Activated CD8-positive, alpha-beta T cell treated with anti-CD3 and anti-CD28 coated beads for 36 hours (primary cell): ENCODE data around the gene ZNF644. TPM values are rescaled to one million over a fixed set of nuclear protein-coding genes. Genes with fewer than 3 reads are reported as not detected.

Experiments used
- ATAC-seq: fragments of 200-7000 bp; cut with Tn5 transposase; one replicate; pipeline ENCODE4 v1.10.0; 2021; ENCODE audit warnings: mild to moderate bottlenecking, moderate library complexity
- CTCF ChIA-PET: fragments of 350-600 bp; sonication (Branson Sonifier 250); formaldehyde crosslinking; loops from one replicate; lab custom pipeline; 2021; ENCODE audit warnings: antibody characterized with exemption; lab: Charles Lee
- POLR2A ChIA-PET: fragments of 350-600 bp; sonication (Branson Sonifier 250); formaldehyde crosslinking; loops from one replicate; lab custom pipeline; 2021; ENCODE audit warnings: antibody characterized with exemption; lab: Charles Lee
- DNase-seq: peaks from one replicate; pipeline ENCODE4 v3.0.0-alpha.2; 2020
- H3K27ac Mint-ChIP-seq: one replicate; pipeline ENCODE4 v1.8.0; 2021; ENCODE audit warnings: mild to moderate bottlenecking, mixed read lengths
- H3K27me3 Mint-ChIP-seq: one replicate; pipeline ENCODE4 v1.8.0; 2021; ENCODE audit warnings: mixed read lengths
- H3K36me3 Mint-ChIP-seq: one replicate; pipeline ENCODE4 v1.8.0; 2021; ENCODE audit warnings: low read depth, mixed read lengths
- H3K4me1 Mint-ChIP-seq: one replicate; pipeline ENCODE4 v1.8.0; 2021; ENCODE audit warnings: low read depth, mixed read lengths
- H3K4me3 Mint-ChIP-seq: one replicate; pipeline ENCODE4 v1.8.0; 2021; ENCODE audit warnings: mild to moderate bottlenecking, moderate library complexity, mixed read lengths
- H3K9me3 Mint-ChIP-seq: one replicate; pipeline ENCODE4 v1.8.0; 2021; ENCODE audit warnings: mixed read lengths
- intact Hi-C: fragments of 100-400 bp; cut with micrococcal nuclease; formaldehyde crosslinking; loops from one replicate; pipeline ENCODE4 v1.10.0; 2022
- total RNA-seq, 2 experiments: library from RNA; stranded (reverse); gene quantifications; one replicate each; pipeline ENCODE4 v1.2.3, GENCODE V29; 2021
- TF ChIP-seq, protein P1 (sequence below): fragments of 200-600 bp; IDR thresholded peaks from one replicate; pipeline ENCODE4 v1.8.0; 2022; ENCODE audit warnings: antibody characterized with exemption, mild to moderate bottlenecking

ZNF644 gene
- total RNA-seq, 2 experiments from 2014 or later, result 43.4 to 44.9 TPM

DNA sequence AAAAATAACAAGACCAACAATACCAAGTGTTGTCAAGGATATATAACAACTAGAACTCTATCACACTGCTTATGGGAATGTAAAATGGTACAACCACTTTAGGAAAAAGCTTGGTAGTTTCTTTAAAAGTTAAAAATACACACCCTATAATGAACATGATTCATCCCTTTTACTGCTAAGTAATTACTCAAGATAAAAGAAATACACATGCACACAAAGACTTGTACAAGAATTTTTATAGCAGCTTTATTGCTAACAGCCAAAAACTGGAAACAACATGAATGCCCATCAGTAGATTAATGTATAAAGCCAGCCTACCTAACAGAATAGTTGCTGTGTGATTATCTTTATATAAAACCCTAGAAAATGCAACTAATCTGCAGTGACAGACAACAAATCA lies 10.5 kb upstream of the ZNF644 start:
- TF ChIP-seq, protein P1, sequence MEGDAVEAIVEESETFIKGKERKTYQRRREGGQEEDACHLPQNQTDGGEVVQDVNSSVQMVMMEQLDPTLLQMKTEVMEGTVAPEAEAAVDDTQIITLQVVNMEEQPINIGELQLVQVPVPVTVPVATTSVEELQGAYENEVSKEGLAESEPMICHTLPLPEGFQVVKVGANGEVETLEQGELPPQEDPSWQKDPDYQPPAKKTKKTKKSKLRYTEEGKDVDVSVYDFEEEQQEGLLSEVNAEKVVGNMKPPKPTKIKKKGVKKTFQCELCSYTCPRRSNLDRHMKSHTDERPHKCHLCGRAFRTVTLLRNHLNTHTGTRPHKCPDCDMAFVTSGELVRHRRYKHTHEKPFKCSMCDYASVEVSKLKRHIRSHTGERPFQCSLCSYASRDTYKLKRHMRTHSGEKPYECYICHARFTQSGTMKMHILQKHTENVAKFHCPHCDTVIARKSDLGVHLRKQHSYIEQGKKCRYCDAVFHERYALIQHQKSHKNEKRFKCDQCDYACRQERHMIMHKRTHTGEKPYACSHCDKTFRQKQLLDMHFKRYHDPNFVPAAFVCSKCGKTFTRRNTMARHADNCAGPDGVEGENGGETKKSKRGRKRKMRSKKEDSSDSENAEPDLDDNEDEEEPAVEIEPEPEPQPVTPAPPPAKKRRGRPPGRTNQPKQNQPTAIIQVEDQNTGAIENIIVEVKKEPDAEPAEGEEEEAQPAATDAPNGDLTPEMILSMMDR, result no peak
- intact Hi-C loops, result no loop called here
- no peak overlapping the region for H3K4me3 Mint-ChIP-seq
- H3K9me3 Mint-ChIP-seq, result no peaks in the 10 kb centered on the region
- no peaks in the 10 kb centered on the region for H3K4me1 Mint-ChIP-seq
- H3K27me3 Mint-ChIP-seq, result peaks cover 13% of the 10 kb centered on the region
- POLR2A ChIA-PET, result no interaction called here
- no peaks in the 10 kb centered on the region for H3K36me3 Mint-ChIP-seq
- ATAC-seq, result no peak
- H3K27ac Mint-ChIP-seq, result no peak overlapping the region
- CTCF ChIA-PET, result no interaction called here
- DNase-seq, result no peak

DNA sequence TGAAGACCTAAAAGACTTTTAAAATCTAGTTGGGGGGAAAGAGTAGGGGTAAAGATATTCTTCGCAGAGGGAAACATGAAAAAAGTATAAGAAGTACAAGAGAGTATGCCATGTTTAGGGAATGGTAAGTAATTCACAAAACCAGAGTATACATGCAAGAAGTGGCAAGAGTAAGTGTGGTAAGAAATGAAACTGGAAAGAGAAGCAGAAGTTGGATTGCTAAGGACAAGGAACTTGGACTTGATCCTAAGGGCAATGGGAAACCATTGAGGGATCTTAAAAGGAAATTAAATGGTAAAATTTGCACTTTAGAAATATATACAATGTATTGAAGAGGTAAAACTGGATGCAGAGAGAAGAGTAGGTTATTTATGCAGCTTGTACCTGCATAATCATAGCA lies 9.2 kb upstream of the ZNF644 start:
- Mint-ChIP-seq H3K27ac (no peak overlapping the region), H3K27me3 (peaks cover 13% of the 10 kb centered on the region), H3K36me3 (no peaks in the 10 kb centered on the region), H3K4me1 (no peaks in the 10 kb centered on the region), H3K4me3 (no peak overlapping the region), H3K9me3 (no peaks in the 10 kb centered on the region)
- DNase-seq (no peak), ATAC-seq (no peak)
- intact Hi-C loops, result no loop called here
- TF ChIP-seq, protein P1, result no peak
- POLR2A ChIA-PET, result interaction anchor here (1.0 kb wide), 1 partner anchor 20 kb away, joined by 3 read pairs; no protein-coding TSS in a partner anchor
- CTCF ChIA-PET, result no interaction called here

DNA sequence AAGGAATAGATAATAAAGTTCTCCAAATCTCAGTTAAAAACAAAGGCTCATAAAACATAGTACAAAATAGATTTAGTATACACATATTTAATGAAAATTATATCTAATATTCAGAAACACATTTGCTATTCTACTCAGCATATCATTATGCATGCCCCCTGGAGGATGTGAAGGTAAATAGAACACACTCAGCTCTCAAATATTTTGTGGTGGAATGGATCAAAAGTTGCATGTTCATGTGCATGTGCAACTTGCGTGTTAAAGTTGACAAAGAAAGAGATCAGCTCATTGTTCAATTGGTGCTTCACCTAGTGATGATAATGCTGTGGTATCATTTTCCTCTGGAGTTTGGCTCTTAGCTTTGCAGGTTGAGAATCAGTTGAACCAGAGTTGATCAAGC lies 4.9 kb upstream of the ZNF644 start:
- peaks cover 5% of the 10 kb centered on the region for H3K27me3 Mint-ChIP-seq
- POLR2A ChIA-PET, result no interaction called here
- intact Hi-C loops, result loop anchor here (10.0 kb wide), 1 partner anchor 172 kb away; no protein-coding TSS in a partner anchor

DNA sequence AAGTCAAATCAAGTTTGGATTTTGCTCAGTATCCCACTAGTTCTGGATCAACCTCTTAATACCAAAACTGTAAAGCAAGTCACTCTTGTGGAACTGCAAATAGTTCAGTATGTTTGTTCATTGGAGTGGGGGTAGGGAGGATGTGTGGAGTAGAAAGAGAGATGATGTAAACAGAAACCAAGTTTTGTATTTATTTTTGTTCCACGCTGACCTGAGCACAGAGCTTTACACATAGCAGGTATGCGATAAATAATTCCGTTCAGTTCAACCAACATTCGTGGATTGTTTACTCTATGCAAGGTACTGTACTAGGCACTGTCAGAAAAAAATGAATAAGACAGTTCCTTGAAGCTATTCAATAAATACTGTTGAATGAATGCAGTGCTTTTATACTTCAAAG lies 4.5 kb upstream of the ZNF644 start:
- ChIA-PET CTCF (interaction anchor here (0.6 to 1.0 kb wide), 3 partner anchors 11 to 107 kb away, joined by 3 read pairs; no protein-coding TSS in a partner anchor), POLR2A (no interaction called here)
- H3K27me3 Mint-ChIP-seq, result peaks cover 3% of the 10 kb centered on the region
- H3K27ac Mint-ChIP-seq, result no peak overlapping the region
- intact Hi-C loops, result loop anchor here (10.0 kb wide), 1 partner anchor 172 kb away; no protein-coding TSS in a partner anchor
- H3K36me3 Mint-ChIP-seq, result peaks cover under 1% of the 10 kb centered on the region
- no peaks in the 10 kb centered on the region for H3K9me3 Mint-ChIP-seq
- peaks cover 14% of the 10 kb centered on the region for H3K4me1 Mint-ChIP-seq
- no peak overlapping the region for H3K4me3 Mint-ChIP-seq
- TF ChIP-seq, protein P1, result no peak
- no peak for ATAC-seq
- no peak for DNase-seq

More for the DNA sequence above, 4.9 kb upstream of the ZNF644 start:
- Mint-ChIP-seq H3K27ac (no peak overlapping the region), H3K36me3 (no peaks in the 10 kb centered on the region), H3K9me3 (no peaks in the 10 kb centered on the region), H3K4me1 (peaks cover 14% of the 10 kb centered on the region), H3K4me3 (no peak overlapping the region)
- ATAC-seq (no peak), DNase-seq (no peak)
- TF ChIP-seq, protein P1, result peak; percentile 43
- CTCF ChIA-PET, result interaction anchor here (0.6 to 1.0 kb wide), 3 partner anchors 11 to 107 kb away, joined by 3 read pairs; no protein-coding TSS in a partner anchor

DNA sequence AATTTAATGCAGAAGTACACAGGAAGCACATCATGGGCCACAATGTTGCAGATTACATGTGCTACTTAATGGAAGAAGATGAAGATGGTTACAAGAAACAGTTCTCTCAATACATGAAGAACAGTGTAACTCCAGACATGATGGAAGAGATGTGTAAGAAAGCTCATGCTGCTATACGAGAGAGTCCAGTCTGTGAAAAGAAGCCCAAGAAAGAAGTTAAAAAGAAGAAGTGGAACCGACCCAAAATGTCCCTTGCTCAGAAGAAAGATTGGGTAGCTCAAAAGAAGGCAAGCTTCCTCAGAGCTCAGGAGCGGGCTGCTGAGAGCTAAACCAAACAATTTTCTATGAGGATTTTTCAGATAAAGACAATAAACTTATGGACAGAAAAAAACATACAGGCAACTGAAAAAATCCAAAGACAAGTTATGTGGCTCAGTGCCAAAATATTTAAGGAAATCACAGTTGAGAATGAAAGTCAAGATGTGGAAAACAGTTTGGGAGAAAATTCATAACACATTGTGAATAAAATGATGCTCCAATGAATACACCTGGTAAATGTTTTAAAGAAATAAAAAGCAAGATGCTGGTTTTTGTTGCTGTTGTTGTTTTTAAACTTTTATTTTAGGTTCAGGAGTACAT lies 2.8 kb upstream of the ZNF644 start:
- TF ChIP-seq, protein P1, result no peak
- peaks cover 26% of the 10 kb centered on the region for H3K4me1 Mint-ChIP-seq
- H3K4me3 Mint-ChIP-seq, result no peak overlapping the region
- POLR2A ChIA-PET, result no interaction called here
- H3K9me3 Mint-ChIP-seq, result no peaks in the 10 kb centered on the region
- peaks cover 12% of the 10 kb centered on the region for H3K36me3 Mint-ChIP-seq
- no peak overlapping the region for H3K27ac Mint-ChIP-seq
- CTCF ChIA-PET, result interaction anchor here (1.6 kb wide), 1 partner anchor 27 kb away, joined by 3 read pairs; no protein-coding TSS in a partner anchor
- DNase-seq (no peak), ATAC-seq (no peak)
- intact Hi-C loops, result loop anchor here (10.0 kb wide), 1 partner anchor 170 kb away; no protein-coding TSS in a partner anchor
- H3K27me3 Mint-ChIP-seq, result no peaks in the 10 kb centered on the region
